ENCODE data around the gene IRF4. TPM values are rescaled to one million over a fixed set of nuclear protein-coding genes. Genes with fewer than 3 reads are reported as not detected.

The IRF4 gene
- total RNA-seq, 1 experiment from 2014 or later: 0.37 TPM

GRCh38 chr6:428047-428603 is 36.6 kb downstream of the IRF4 start:
- TF ChIP-seq EZH2 (IDR thresholded peaks at IDR 0.05; ENCODE audit: borderline replicate concordance, low read depth, low read length, poor library complexity, severe bottlenecking) (no peak), CTCF (conservative IDR thresholded peaks at IDR 0.05; ENCODE audit: low read depth, low read length) (no peak)
- H3K27me3 ChIP-seq (replicated peaks; ENCODE audit: insufficient read depth, low read depth, low read length, poor library complexity): peaks cover 4% of the 10 kb centered on the region
- no peaks in the 10 kb centered on the region for H3K36me3 ChIP-seq (ENCODE audit: insufficient read depth, low read length, poor library complexity, severe bottlenecking)
- intact Hi-C loops (cut with micrococcal nuclease; ENCODE audit: unreplicated experiment): no loop called here
- no peak for DNase-seq (ENCODE audit: low spot score)
- POLR2A ChIA-PET (ENCODE audit: low non-redundant PET): no interaction called here
- H3K4me1 ChIP-seq (ENCODE audit: insufficient read depth, low read length, poor library complexity, severe bottlenecking): no peaks in the 10 kb centered on the region
- H3K27ac ChIP-seq (ENCODE audit: low read depth, low read length, poor library complexity, severe bottlenecking): no peak overlapping the region
- BruUV-seq (replicated peaks): no TSS peak
- no peaks in the 10 kb centered on the region for H3K9me3 ChIP-seq (ENCODE audit: low read depth, low read length, poor library complexity, severe bottlenecking)
- CTCF ChIA-PET: no interaction called here
- no peak overlapping the region for H3K4me3 ChIP-seq (ENCODE audit: low read depth, low read length, poor library complexity, severe bottlenecking)

DNA sequence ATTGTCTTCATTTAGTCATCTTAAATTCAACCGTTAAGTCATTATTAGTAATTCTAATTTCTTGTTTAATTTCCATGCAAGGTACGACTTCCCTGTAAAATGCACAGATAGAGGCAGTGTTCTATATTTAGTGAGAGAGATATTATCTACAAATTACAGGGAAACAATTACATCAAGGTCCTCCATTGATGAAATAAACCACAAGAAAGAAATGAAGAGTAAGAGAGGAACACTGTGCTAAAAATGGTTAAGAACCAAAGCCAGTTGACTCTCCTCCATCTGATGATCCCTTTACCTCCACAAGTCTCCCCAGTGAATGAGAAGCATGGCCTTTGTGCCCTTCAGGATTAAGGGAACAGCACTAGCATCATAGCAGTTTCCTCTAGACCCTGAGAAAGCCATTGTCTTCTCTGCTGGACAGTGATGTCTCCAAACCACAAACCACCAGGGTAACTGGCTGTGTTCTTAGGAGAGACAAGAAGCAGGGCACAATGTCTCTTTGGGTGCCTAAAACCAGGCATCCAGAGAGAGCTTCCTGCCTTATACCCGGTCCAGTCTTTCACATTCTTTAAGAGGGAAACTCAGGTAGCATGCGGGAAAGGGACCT is 38.1 kb downstream of the IRF4 start:
- no peak for DNase-seq (ENCODE audit: low spot score)
- Histone ChIP-seq H3K4me3 (ENCODE audit: low read depth, low read length, poor library complexity, severe bottlenecking) (no peak overlapping the region), H3K27ac (ENCODE audit: low read depth, low read length, poor library complexity, severe bottlenecking) (no peak overlapping the region), H3K9me3 (ENCODE audit: low read depth, low read length, poor library complexity, severe bottlenecking) (no peaks in the 10 kb centered on the region), H3K36me3 (ENCODE audit: insufficient read depth, low read length, poor library complexity, severe bottlenecking) (no peaks in the 10 kb centered on the region), H3K4me1 (ENCODE audit: insufficient read depth, low read length, poor library complexity, severe bottlenecking) (no peaks in the 10 kb centered on the region), H3K27me3 (replicated peaks; ENCODE audit: insufficient read depth, low read depth, low read length, poor library complexity) (peaks cover 4% of the 10 kb centered on the region)
- no TSS peak for BruUV-seq (replicated peaks)
- TF ChIP-seq EZH2 (IDR thresholded peaks at IDR 0.05; ENCODE audit: borderline replicate concordance, low read depth, low read length, poor library complexity, severe bottlenecking): no peak
- no peak for TF ChIP-seq CTCF (conservative IDR thresholded peaks at IDR 0.05; ENCODE audit: low read depth, low read length)
- CTCF ChIA-PET: no interaction called here
- intact Hi-C loops (cut with micrococcal nuclease; ENCODE audit: unreplicated experiment): no loop called here
- POLR2A ChIA-PET (ENCODE audit: low non-redundant PET): no interaction called here

GRCh38 chr6:431504-431903 is 40.0 kb downstream of the IRF4 start:
- Histone ChIP-seq H3K4me1 (ENCODE audit: insufficient read depth, low read length, poor library complexity, severe bottlenecking) (no peaks in the 10 kb centered on the region), H3K36me3 (ENCODE audit: insufficient read depth, low read length, poor library complexity, severe bottlenecking) (no peaks in the 10 kb centered on the region), H3K27me3 (replicated peaks; ENCODE audit: insufficient read depth, low read depth, low read length, poor library complexity) (peaks cover 4% of the 10 kb centered on the region), H3K4me3 (ENCODE audit: low read depth, low read length, poor library complexity, severe bottlenecking) (no peak overlapping the region), H3K9me3 (ENCODE audit: low read depth, low read length, poor library complexity, severe bottlenecking) (no peaks in the 10 kb centered on the region), H3K27ac (ENCODE audit: low read depth, low read length, poor library complexity, severe bottlenecking) (no peak overlapping the region)
- CTCF ChIA-PET: interaction anchor here (0.5 kb wide), 1 partner anchor 213 kb away, joined by 3 read pairs; no protein-coding TSS in a partner anchor
- TF ChIP-seq CTCF (conservative IDR thresholded peaks at IDR 0.05; ENCODE audit: low read depth, low read length): no peak
- no peak for TF ChIP-seq EZH2 (IDR thresholded peaks at IDR 0.05; ENCODE audit: borderline replicate concordance, low read depth, low read length, poor library complexity, severe bottlenecking)
- DNase-seq (ENCODE audit: low spot score): no peak
- intact Hi-C loops (cut with micrococcal nuclease; ENCODE audit: unreplicated experiment): no loop called here
- no TSS peak for BruUV-seq (replicated peaks)
- POLR2A ChIA-PET (ENCODE audit: low non-redundant PET): no interaction called here

Measured in A673 (cell line).